C4-2B (cell line): ENCODE data around the gene UQCRH.

ENCODE experiments used
- H3K27ac ChIP-seq: fragments of 450-650 bp; 2 replicates; pipeline ENCODE4 v1.5.1; 2017
- CTCF ChIP-seq: fragments of 450-650 bp; conservative IDR thresholded peaks from 2 replicates; pipeline ENCODE4 v1.5.1; 2017; ENCODE audit warnings: mild to moderate bottlenecking
- ZFX ChIP-seq: fragments of 450-650 bp; IDR thresholded peaks from 2 replicates; pipeline ENCODE4 v1.6.1; 2017

UQCRH gene

GRCh38 chr1:46301406-46301807 is 2.1 kb upstream of the UQCRH start:
- peak overlapping the region; percentile 98 for H3K27ac ChIP-seq
- no peak for TF ChIP-seq CTCF
- no peak for TF ChIP-seq ZFX

- H3K27ac ChIP-seq, result peak overlapping the region; percentile 98
- peak; percentile 96 for TF ChIP-seq ZFX
- no peak; the same call in 1 of the 2 replicates for TF ChIP-seq CTCF
Measured at GRCh38 chr1:46301808-46302640, 1.5 kb upstream of the UQCRH start.

DNA sequence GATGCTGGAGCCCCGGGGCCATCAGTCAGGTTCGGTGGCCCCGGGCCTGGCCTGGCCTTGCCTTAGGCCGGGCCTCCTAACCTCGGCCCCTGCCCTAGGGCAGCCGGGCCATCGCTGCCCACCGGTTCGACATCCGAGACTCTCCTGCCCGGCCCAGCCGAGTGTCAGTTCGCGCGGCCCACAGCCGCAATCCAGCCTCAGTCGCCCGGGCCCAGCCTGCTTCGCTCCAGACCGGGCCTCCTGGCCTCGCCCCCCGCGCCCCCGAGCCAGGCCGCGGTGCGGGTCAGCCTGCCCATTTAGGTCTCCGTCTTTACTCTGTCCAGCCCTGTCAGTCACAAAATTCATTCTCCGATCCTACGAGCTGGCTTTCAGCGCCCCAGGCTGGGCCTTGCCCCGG is 859 bp upstream of the UQCRH start:
- H3K27ac ChIP-seq, result peak overlapping the region; percentile 98
- TF ChIP-seq CTCF, result no peak
- TF ChIP-seq ZFX, result peak; percentile 99

GRCh38 chr1:46303872-46304326 is 401 bp downstream of the UQCRH start:
- TF ChIP-seq CTCF (no peak), ZFX (no peak)
- peak overlapping the region; percentile 98 for H3K27ac ChIP-seq

- H3K27ac ChIP-seq, result peak overlapping the region; percentile 98
- no peak for TF ChIP-seq ZFX
- TF ChIP-seq CTCF, result no peak
Measured at GRCh38 chr1:46306159-46306530, 2.6 kb downstream of the UQCRH start.

- TF ChIP-seq ZFX (no peak), CTCF (no peak)
- H3K27ac ChIP-seq, result no peak overlapping the region
Measured at GRCh38 chr1:46309401-46310159, 6.1 kb downstream of the UQCRH start.

DNA sequence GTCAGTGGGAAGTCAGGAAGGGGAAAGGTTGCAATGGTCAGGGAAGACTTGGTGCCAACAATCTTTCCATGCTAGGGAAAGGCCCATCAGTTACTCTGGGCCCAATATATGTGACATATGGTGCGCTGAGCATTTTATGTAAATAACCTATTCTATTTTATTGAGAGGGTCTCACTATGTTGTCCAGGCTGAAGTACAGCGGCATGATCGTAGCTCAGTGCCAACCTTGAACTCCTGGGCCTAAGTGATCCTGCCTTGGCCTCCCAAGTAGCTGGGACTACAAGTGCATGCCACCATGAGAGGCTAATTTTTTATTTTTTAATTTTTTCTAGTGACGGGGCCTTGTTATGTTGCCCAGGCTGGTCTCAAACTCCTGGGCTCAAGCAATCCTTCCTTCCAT is 6.8 kb downstream of the UQCRH start:
- TF ChIP-seq ZFX, result no peak
- no peak for TF ChIP-seq CTCF
- H3K27ac ChIP-seq, result no peak overlapping the region
